Stimulated activated CD4-positive, alpha-beta T cell treated with anti-CD3 and anti-CD28 coated beads, TNF-alpha, amount 100 ng/mL, for 24 hours (primary cell): ENCODE measurements around the gene CACNA1B.

Experiments
- DNase-seq, 3 experiments: peaks; one replicate each; pipeline ENCODE4 v3.0.0-alpha.2; 2020; ENCODE audit warnings: low read depth in 3 of 3

The CACNA1B gene

GRCh38 chr9:137965177-137965795 is 87.7 kb downstream of the CACNA1B start:
- no peak for DNase-seq

GRCh38 chr9:137967280-137967953 is 89.8 kb downstream of the CACNA1B start:
- no peak for DNase-seq

- DNase-seq: no peak
Measured at GRCh38 chr9:137968235-137968634, 90.7 kb downstream of the CACNA1B start.

GRCh38 chr9:137969008-137969407 is 91.4 kb downstream of the CACNA1B start:
- DNase-seq: no peak

GRCh38 chr9:137969685-137970084 is 92.1 kb downstream of the CACNA1B start:
- DNase-seq: no peak

GRCh38 chr9:137970098-137970497 is 92.5 kb downstream of the CACNA1B start:
- no peak for DNase-seq

GRCh38 chr9:137970686-137971476 is 93.3 kb downstream of the CACNA1B start:
- no peak for DNase-seq

GRCh38 chr9:137971477-137972138 is 94.0 kb downstream of the CACNA1B start:
- DNase-seq: no peak

GRCh38 chr9:137972355-137972987 is 94.9 kb downstream of the CACNA1B start:
- DNase-seq: no peak

GRCh38 chr9:137972988-137973470 is 95.4 kb downstream of the CACNA1B start:
- DNase-seq: no peak

GRCh38 chr9:137973829-137974416 is 96.3 kb downstream of the CACNA1B start:
- DNase-seq: no peak

- no peak for DNase-seq
Measured at GRCh38 chr9:137974746-137975526, 97.4 kb downstream of the CACNA1B start.

- no peak for DNase-seq
Measured at GRCh38 chr9:137975527-137975913, 97.9 kb downstream of the CACNA1B start.

GRCh38 chr9:137975936-137976565 is 98.5 kb downstream of the CACNA1B start:
- DNase-seq: no peak

- no peak for DNase-seq
Measured at GRCh38 chr9:137977571-137978261, 100.1 kb downstream of the CACNA1B start.

GRCh38 chr9:137978262-137978714 is 100.7 kb downstream of the CACNA1B start:
- no peak for DNase-seq

- DNase-seq: no peak
Measured at GRCh38 chr9:137982200-137982599, 104.6 kb downstream of the CACNA1B start.

- DNase-seq: no peak
Measured at GRCh38 chr9:137984005-137984404, 106.4 kb downstream of the CACNA1B start.
